GM21737 (cell line): ENCODE results near the gene ZNF236.

Source experiments
- ATAC-seq: cut with Tn5 transposase; IDR thresholded peaks from one replicate; pipeline ENCODE4 v1.9.1; 2021; ENCODE audit warnings: mild to moderate bottlenecking, moderate library complexity; ENCODE audit not compliant: unreplicated experiment

ZNF236 gene

GRCh38 chr18:76897257-76897656 lies 74.9 kb downstream of the ZNF236 start:
- ATAC-seq: no peak

DNA sequence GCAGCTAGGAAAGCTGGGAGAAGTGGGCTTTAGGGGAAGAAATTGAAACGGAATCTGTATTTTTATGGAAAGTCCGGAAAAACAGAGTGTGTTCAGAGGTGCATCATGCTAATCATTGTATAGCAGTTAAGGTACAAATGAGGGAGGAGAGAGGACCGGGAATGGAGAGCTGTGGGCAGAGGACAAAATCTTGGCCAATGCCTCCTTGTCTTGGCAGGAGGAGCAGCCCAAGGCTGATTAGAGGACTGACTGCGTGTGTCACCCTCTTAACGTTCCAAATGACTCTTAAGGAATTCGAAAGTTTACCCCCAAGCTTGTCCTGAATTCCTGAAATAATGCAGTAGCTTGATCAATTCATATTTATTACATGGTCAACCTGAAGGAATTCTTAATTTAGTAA lies 81.0 kb downstream of the ZNF236 start:
- ATAC-seq: no peak

DNA sequence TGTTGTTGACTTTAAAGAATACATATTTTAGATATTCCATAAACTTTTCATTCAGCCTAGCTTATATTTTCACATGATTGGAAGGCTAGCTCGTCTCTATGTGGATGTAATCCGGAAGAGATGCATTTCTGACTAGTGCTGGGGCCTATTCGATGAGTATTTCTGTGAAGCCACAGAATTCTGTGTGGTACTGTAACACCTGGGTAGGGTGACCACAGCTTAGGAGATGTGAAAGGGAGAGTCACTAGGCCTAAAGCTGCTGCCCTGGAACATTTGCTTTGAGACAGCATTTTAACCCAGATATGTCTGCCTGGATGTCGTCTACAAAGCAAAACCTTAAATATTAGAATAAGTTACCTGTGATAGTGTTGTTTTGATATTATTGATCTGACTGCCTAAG lies 83.5 kb downstream of the ZNF236 start:
- ATAC-seq: no peak

- ATAC-seq: no peak
These were observed 85.9 kb downstream of the ZNF236 start for GRCh38 chr18:76908277-76908676.

GRCh38 chr18:76909439-76909838 lies 87.1 kb downstream of the ZNF236 start:
- no peak for ATAC-seq

- no peak for ATAC-seq
These were observed 89.1 kb downstream of the ZNF236 start for GRCh38 chr18:76911440-76911839.

DNA sequence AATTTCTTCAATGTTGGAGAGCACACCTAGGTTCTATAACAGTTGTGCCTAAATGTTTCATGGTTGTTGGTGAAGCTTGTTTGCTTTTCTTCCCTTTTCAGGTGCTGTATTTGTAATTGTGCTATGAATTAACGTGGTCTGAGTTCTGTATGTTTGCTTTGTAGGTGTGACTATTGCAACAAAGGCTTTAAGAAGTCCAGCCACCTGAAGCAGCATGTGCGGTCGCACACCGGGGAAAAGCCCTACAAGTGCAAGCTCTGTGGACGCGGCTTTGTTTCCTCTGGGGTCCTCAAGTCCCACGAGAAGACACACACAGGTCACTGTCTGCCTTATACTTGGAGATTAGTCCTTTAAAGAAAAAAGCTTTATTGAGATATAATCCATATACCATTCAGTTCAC lies 91.2 kb downstream of the ZNF236 start:
- ATAC-seq: no peak

- ATAC-seq: no peak
These were observed 92.0 kb downstream of the ZNF236 start for GRCh38 chr18:76914314-76914713.

DNA sequence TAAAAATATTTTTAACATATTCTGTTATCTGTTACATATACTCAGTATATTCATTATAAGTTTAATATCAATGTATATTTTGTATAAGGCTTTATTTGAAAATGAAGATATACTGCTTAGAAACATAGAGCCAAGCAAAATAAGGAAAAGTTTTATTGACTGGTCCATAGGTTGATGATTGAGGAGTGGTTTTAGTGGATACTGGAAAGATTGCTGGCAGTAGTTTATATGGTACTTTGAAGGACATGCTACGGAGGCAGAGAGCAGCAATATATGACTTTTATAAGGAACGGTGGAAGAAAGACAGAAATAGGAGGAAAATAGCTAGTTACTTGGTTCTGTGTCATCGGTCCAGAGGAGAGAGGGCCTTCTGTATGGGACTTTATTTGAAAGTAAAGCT lies 92.4 kb downstream of the ZNF236 start:
- no peak for ATAC-seq

GRCh38 chr18:76915456-76915855 lies 93.1 kb downstream of the ZNF236 start:
- no peak for ATAC-seq

DNA sequence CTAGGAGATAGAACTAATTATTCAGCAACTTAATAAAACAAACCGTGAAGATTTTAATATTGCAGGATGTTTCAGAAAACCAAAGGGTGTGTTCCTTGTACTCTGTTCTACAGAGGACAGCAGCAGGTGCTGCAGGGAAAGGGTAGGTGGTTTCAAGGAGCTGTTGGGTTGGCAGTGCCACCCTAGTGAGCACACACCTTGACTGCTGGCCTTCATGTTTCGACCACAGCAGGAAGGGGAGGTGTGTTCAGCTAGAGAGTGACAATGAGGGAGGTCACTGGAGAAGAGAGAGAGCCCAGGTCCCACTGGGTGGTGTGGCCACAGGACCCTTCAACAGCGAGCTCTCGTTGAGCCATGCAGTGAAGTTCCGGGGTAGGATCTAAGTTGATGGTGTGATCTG lies 98.6 kb downstream of the ZNF236 start:
- no peak for ATAC-seq

DNA sequence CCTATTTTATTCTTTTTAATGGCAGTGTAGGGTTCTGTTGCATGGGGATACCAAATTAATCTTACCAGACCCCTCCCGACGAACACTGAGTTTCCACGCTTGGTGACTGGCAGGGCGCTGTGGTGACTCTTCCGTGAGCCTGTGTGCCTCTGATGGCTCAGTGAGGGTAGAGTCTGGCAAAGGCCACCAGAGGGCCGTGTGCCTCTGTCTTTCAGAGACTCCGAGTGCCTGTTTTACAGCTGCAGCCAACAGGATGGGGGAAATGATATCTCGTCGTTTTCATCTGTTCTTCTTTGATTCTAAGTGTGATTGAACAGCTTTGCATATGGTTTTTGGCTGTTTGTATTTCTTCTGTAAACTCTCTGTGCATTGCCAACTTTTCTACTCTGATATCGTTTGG lies 99.8 kb downstream of the ZNF236 start:
- peak; percentile 98 for ATAC-seq

DNA sequence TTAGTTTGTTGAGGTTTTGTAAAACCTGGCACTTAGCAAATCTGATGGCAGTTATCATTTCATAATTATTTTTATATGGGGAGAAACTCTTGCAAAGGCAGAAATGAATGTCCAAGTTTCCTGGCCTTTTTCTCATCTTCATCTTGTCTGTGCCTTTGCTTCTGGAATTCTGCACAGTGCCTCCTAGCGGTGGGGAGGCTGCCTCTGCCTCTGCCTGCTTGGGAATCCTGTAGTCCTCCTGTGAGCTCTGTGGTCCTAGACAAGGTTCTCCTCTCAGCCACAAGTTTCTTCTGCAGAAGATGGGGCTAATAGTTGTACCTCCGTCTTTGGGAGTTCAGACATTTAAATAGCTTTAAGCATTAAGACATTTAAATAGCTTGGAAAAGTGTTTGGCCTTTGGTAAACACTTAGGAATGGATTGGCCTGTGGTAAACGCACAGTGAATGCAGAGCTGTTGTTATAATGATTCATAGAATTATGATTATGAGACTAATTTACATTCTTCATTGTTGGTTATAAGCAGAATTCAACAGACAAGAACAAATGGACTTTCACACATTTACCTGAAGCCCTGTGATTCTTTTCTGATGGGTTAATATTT lies 101.2 kb downstream of the ZNF236 start:
- no peak for ATAC-seq

GRCh38 chr18:76925501-76925900 lies 103.1 kb downstream of the ZNF236 start:
- ATAC-seq: no peak

- no peak for ATAC-seq
These were observed 104.9 kb downstream of the ZNF236 start for GRCh38 chr18:76927223-76927725.

- ATAC-seq: no peak
These were observed 106.0 kb downstream of the ZNF236 start for GRCh38 chr18:76928179-76928868.

- no peak for ATAC-seq
These were observed 108.8 kb downstream of the ZNF236 start for GRCh38 chr18:76931171-76931570.

- ATAC-seq: no peak
These were observed 109.9 kb downstream of the ZNF236 start for GRCh38 chr18:76932026-76932819.

DNA sequence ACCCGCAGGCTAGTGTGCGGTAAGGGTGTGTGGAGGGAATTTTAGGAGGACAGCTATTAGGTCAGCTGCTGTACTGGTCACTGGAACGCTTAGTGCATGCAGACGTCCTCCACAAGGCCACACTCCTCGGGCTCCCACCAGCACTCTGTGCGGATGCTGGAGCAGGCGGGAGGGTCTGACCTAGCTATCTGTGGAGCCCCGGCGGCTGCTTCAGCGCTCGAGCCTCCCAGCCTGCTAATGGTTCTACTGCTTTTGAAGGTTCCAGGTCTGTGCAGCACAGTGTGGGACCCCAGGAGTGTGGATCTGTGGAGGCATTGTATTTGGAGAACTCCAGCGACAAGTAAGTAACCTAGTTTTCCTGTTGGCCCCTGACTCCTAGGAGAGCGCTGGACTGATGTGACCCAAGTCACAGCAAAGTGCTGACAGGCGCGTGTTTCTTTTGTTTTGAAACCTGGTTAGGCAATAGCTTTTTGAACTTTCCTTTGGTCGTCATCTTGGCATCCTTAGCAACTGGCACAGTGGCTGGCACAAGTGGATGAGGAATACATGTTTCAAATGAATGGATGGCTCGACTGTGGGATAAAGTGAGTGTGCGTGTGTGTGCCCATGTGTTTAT lies 113.5 kb downstream of the ZNF236 start:
- ATAC-seq: no peak

- no peak for ATAC-seq
These were observed 114.5 kb downstream of the ZNF236 start for GRCh38 chr18:76936877-76937276.

GRCh38 chr18:76937597-76937996 lies 115.2 kb downstream of the ZNF236 start:
- ATAC-seq: no peak
